K562 (cell line): ENCODE measurements around the gene WDR90. TPM values are rescaled to one million over a fixed set of nuclear protein-coding genes. Genes with fewer than 3 reads are reported as not detected.

Experiments
- ATAC-seq: fragments of 200-7000 bp; cut with Tn5 transposase; 3 replicates; pipeline ENCODE4 v1.9.1; 2020; ENCODE audit warnings: moderate library complexity
- BruUV-seq: library from RNA; stranded (reverse); fragments of 400-500 nt; replicated peaks from 2 replicates; lab custom pipeline; 2021; lab: Mats Ljungman, UMichigan
- CTCF ChIA-PET: fragments of 300-600 bp; formaldehyde crosslinking; extraction: SDS; loops from one replicate; lab custom pipeline; 2021; ENCODE audit warnings: low intra/inter-chr PET ratio; lab: Yijun Ruan, JAX
- POLR2A ChIA-PET: fragments of 300-600, 350-650 bp; sonication (Branson Sonifier 250); formaldehyde crosslinking; extraction: SDS; loops from one replicate; lab custom pipeline; 2021; ENCODE audit warnings: antibody characterized with exemption, inconsistent platforms; lab: Yijun Ruan, JAX
- DNase-seq, 4 experiments: peaks; one replicate each; pipeline versions ENCODE4 v3.0.0 to v3.0.0-alpha.2; 2011 to 2018; ENCODE audit warnings: low spot score in 3 of 4, mixed read lengths in 3 of 4; ENCODE audit errors: extremely low read depth in 1 of 4
- FAIRE-seq: peaks from 2 replicates; lab custom pipeline; 2011; peaks lifted over from hg19 to GRCh38; lab: Jason Lieb, UNC
- H2AFZ ChIP-seq: 2 replicates; pipeline ENCODE4 v1.6.0; 2011; ENCODE audit warnings: low read depth, low read length, control low read depth, inconsistent platforms
- H3K27ac ChIP-seq: fragments of 200-600 bp; 3 replicates; pipeline ENCODE4 v1.8.0; 2011; ENCODE audit warnings: low read depth, mild to moderate bottlenecking, control low read depth, inconsistent platforms, low read length, moderate library complexity, mixed read lengths; ENCODE audit errors: extremely low read depth
- H3K27me3 ChIP-seq, 2 experiments: fragments of 300-600 bp in 1 of 2; 2 replicates in 1 of 2; 3 replicates in 1 of 2; pipeline versions ENCODE4 v1.6.0 to v1.8.0; 2011; ENCODE audit warnings: inconsistent platforms in 2 of 2, low read length in 2 of 2, mild to moderate bottlenecking in 1 of 2, mixed read lengths in 1 of 2, moderate library complexity in 1 of 2; ENCODE audit not compliant: control insufficient read depth in 2 of 2, insufficient read depth in 2 of 2
- H3K36me3 ChIP-seq: fragments of 300-600 bp; 3 replicates; pipeline ENCODE4 v1.8.0; 2011; ENCODE audit warnings: mild to moderate bottlenecking, low read length, inconsistent platforms; ENCODE audit not compliant: control insufficient read depth, insufficient read depth
- H3K4me1 ChIP-seq, 2 experiments: fragments of 200-600 bp in 1 of 2; replicated peaks in 1 of 2; 2 replicates in 1 of 2; 3 replicates in 1 of 2; pipeline versions ENCODE4 v1.5.1 to v1.8.0; 2011; ENCODE audit warnings: inconsistent platforms in 2 of 2, low read length in 2 of 2, mild to moderate bottlenecking in 1 of 2, mixed read lengths in 1 of 2, moderate library complexity in 1 of 2; ENCODE audit not compliant: control insufficient read depth in 2 of 2, insufficient read depth in 2 of 2
- H3K4me2 ChIP-seq: 2 replicates; pipeline ENCODE4 v1.6.1; 2011; ENCODE audit warnings: low read length, control low read depth, inconsistent platforms, mixed read lengths; ENCODE audit not compliant: insufficient read depth
- H3K4me3 ChIP-seq: fragments of 200-600 bp; sonication (generic), shearing (Covaris generic); 2 replicates; pipeline ENCODE4 v1.5.1; 2016; ENCODE audit warnings: control low read depth, inconsistent platforms
- H3K79me2 ChIP-seq: fragments of 200-600 bp; 3 replicates; pipeline ENCODE4 v1.8.0; 2011; ENCODE audit warnings: low read length, inconsistent platforms; ENCODE audit not compliant: control insufficient read depth, insufficient read depth
- H3K9ac ChIP-seq, 2 experiments: 2 replicates each; pipeline versions ENCODE4 v1.6.0 to v1.6.1; 2011; ENCODE audit warnings: low read depth in 2 of 2, low read length in 2 of 2, control low read depth in 1 of 2, inconsistent platforms in 1 of 2, mild to moderate bottlenecking in 1 of 2, mixed read lengths in 1 of 2; ENCODE audit not compliant: insufficient read depth in 1 of 2
- H3K9me1 ChIP-seq: one replicate; pipeline ENCODE4 v1.6.0; 2011; ENCODE audit warnings: inconsistent platforms, mild to moderate bottlenecking, low read length, moderate library complexity; ENCODE audit not compliant: control insufficient read depth, insufficient read depth
- H3K9me3 ChIP-seq: replicated peaks from 2 replicates; pipeline ENCODE4 v1.5.1; 2011; ENCODE audit warnings: low read depth, low read length, inconsistent platforms; ENCODE audit not compliant: control insufficient read depth, insufficient read depth
- H4K20me1 ChIP-seq: replicated peaks from 2 replicates; pipeline ENCODE4 v1.6.1; 2011; ENCODE audit warnings: low read length, inconsistent platforms, mixed read lengths; ENCODE audit not compliant: control insufficient read depth, insufficient read depth
- HDAC8 ChIP-seq: fragments of 450-650 bp; IDR thresholded peaks from 2 replicates; pipeline ENCODE4 v1.6.1; 2016; ENCODE audit warnings: mild to moderate bottlenecking, missing genetic modification characterization, moderate library complexity, missing compliant biosample characterization
- NFIC ChIP-seq: fragments of 450-650 bp; IDR thresholded peaks from 2 replicates; pipeline ENCODE4 v1.6.1; 2017; ENCODE audit warnings: mild to moderate bottlenecking, inconsistent platforms
- PHB ChIP-seq: fragments of 250-450 bp; sonication (Bioruptor Pico); IDR thresholded peaks from 2 replicates; pipeline ENCODE4 v1.5.0; 2021
- POLR2G ChIP-seq: fragments of 200-400 bp; formaldehyde crosslinking; IDR thresholded peaks from 2 replicates; pipeline ENCODE4 v1.6.1; 2017; ENCODE audit warnings: low read depth, mild to moderate bottlenecking, antibody characterized with exemption, low read length, moderate library complexity
- PRPF4 ChIP-seq: fragments of 200-400 bp; formaldehyde crosslinking; IDR thresholded peaks from one replicate; pipeline ENCODE4 v1.6.1; 2017; ENCODE audit warnings: low read length, low read depth, mild to moderate bottlenecking; ENCODE audit not compliant: insufficient read depth, poor library complexity, severe bottlenecking
- RBFOX2 ChIP-seq: fragments of 200-400 bp; formaldehyde crosslinking; IDR thresholded peaks from 2 replicates; pipeline ENCODE4 v1.6.1; 2017; ENCODE audit warnings: low read depth, mild to moderate bottlenecking, low read length, moderate library complexity
- RBM14 ChIP-seq: fragments of 200-400 bp; formaldehyde crosslinking; IDR thresholded peaks from 2 replicates; pipeline ENCODE4 v1.6.1; 2018; ENCODE audit warnings: low read depth, mild to moderate bottlenecking, low read length, moderate library complexity, borderline replicate concordance; ENCODE audit not compliant: insufficient read depth
- RBM22 ChIP-seq: fragments of 200-400 bp; formaldehyde crosslinking; IDR thresholded peaks from 2 replicates; pipeline ENCODE4 v1.6.1; 2018; ENCODE audit warnings: low read length, low read depth; ENCODE audit not compliant: poor library complexity, severe bottlenecking
- WHSC1 ChIP-seq: IDR thresholded peaks from one replicate; pipeline ENCODE4 v1.6.1; 2012; ENCODE audit warnings: low read length, control low read depth, inconsistent platforms
- XRCC4 ChIP-seq: IDR thresholded peaks from one replicate; pipeline ENCODE4 v1.6.1; 2011; ENCODE audit not compliant: insufficient read depth, insufficient read length; ENCODE audit errors: extremely low read depth
- WGBS: fragments of 100-300 bp; shearing (Covaris generic); methylation state at CpG from one replicate; pipeline ENCODE4 v1.1.6; 2016; ENCODE audit warnings: low coverage, mixed read lengths; ENCODE audit not compliant: insufficient coverage; ENCODE audit errors: missing lambda C conversion rate; 5-methylcytosine and 5-hydroxymethylcytosine counted together
- in situ Hi-C: fragments of 300-500 bp; cut with MboI; formaldehyde crosslinking; loops from 4 replicates; pipeline ENCODE4 v1.15.0; 2018; ENCODE audit warnings: inconsistent platforms, mixed read lengths
- intact Hi-C: fragments of 100-400 bp; cut with micrococcal nuclease; formaldehyde crosslinking; loops from 2 replicates; pipeline ENCODE4 v1.14.2; 2022
- polyA plus RNA-seq, 8 experiments: library from polyadenylated mRNA; depleted of rRNA in 4 of 8; stranded (reverse) in 5 of 8; unstranded in 3 of 8; fragments of >200 nt; fragmentation: Nextera tagmentation in 2 of 8; fragmentation: Illumina TruSeq in 1 of 8; extraction: Ambion mirVana in 2 of 8; extraction: Trizol in 1 of 8; gene quantifications; 2 replicates each; pipeline versions ENCODE4 v1.2.1 to v1.2.3, GENCODE V29; 2011 to 2014; ENCODE audit warnings: inconsistent platforms in 1 of 8, missing spikeins in 1 of 8
- total RNA-seq, 7 experiments: library from RNA; depleted of rRNA in 6 of 7; stranded (reverse); fragments of >200 nt in 6 of 7; fragmentation: Illumina TruSeq in 2 of 7; extraction: Trizol in 2 of 7; gene quantifications; 2 replicates each; pipeline versions ENCODE4 v1.2.1 to v1.2.3, GENCODE V29; 2011 to 2021; ENCODE audit warnings: low replicate concordance in 1 of 7
- TF ChIP-seq, protein P1 (sequence below): IDR thresholded peaks from 2 replicates; pipeline ENCODE4 v1.6.1; 2014; ENCODE audit warnings: antibody characterized with exemption
- TF ChIP-seq, protein P2 (sequence below), 2 experiments: fragments of 450-650 bp; IDR thresholded peaks; 2 replicates each; pipeline ENCODE4 v1.6.1; 2016
- TF ChIP-seq, protein P3 (sequence below): sonication (generic); IDR thresholded peaks from 2 replicates; pipeline ENCODE4 v1.6.1; 2016
- TF ChIP-seq, protein P4 (sequence below): sonication (generic); formaldehyde crosslinking; IDR thresholded peaks from 2 replicates; pipeline ENCODE4 v1.8.1; 2023; ENCODE audit warnings: mild to moderate bottlenecking, missing genetic modification reagents

Gene WDR90
- total and polyA plus RNA-seq, 9 of the 15 experiments (the other 6 are each of a cell fraction or from before 2014, with no cell fraction given), result 0.44 to 12.6 (median 3.3) TPM

DNA sequence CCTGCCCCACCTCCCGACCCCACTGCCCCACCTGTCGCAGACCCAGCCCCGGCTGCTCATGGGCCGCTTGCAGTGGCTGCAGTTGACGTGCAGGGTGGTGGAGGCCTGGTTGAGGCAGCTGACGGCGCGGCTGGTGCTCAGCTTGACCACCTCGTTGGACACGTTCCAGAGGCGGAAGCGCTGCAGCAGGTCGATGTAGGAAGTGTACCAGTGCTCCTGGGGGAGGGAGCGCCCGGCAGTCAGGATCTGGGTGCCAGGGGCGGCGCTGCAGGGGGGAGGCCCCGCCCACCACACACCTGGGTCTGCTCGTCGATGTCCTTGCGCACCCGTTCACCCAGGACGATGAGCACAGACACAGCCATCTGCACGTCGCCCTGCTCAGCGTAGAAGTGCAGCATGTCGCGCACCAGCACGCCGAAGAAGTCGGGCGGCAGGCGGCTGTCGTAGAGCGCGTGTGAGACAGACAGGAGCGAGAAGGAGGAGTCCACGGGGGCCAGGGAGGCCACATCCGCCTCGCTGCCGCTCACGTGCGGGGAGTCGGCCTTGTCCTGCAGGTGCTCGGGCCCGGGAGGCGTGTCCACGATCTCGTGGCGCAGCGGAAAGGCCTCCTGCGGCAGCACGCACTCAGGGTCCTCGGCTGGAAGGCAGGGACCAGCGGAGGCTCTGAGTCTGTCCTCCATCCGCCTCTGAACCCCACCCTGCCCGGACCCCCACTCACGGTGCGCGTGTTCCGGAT is 36.0 kb downstream of the WDR90 start:
- Histone ChIP-seq H3K4me2 (no peak overlapping the region), H4K20me1 (peaks cover 21% of the 10 kb centered on the region), H2AFZ (no peak overlapping the region), H3K9me3 (no peaks in the 10 kb centered on the region), H3K27ac (no peak overlapping the region), H3K27me3 (no peaks in the 10 kb centered on the region), H3K4me3 (no peak overlapping the region), H3K79me2 (peaks cover 54% of the 10 kb centered on the region), H3K9me1 (peaks cover 15% of the 10 kb centered on the region), H3K4me1 (peaks cover 29 to 98% of the 10 kb centered on the region in 2 experiments), H3K36me3 (peaks cover 68% of the 10 kb centered on the region), H3K9ac (0 out of 4 replicates have a peak overlapping the region, but pooled peaks of 1 of the 2 experiments have one; percentile 21)
- POLR2A ChIA-PET, result no interaction called here
- intact Hi-C loops (loop anchor here (5.0 kb wide), 1 partner anchor 288 kb away; the partner anchor contains the start of gene NME4), in situ Hi-C loops (no loop called here)
- ATAC-seq (no peak), FAIRE-seq (no peak), DNase-seq (no peak)
- CTCF ChIA-PET, result no interaction called here
- no TSS peak for BruUV-seq
- TF ChIP-seq, protein P1, sequence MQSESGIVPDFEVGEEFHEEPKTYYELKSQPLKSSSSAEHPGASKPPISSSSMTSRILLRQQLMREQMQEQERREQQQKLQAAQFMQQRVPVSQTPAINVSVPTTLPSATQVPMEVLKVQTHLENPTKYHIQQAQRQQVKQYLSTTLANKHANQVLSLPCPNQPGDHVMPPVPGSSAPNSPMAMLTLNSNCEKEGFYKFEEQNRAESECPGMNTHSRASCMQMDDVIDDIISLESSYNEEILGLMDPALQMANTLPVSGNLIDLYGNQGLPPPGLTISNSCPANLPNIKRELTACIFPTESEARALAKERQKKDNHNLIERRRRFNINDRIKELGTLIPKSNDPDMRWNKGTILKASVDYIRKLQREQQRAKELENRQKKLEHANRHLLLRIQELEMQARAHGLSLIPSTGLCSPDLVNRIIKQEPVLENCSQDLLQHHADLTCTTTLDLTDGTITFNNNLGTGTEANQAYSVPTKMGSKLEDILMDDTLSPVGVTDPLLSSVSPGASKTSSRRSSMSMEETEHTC, result no peak
- TF ChIP-seq PHB (CRISPR knock-in tag) (no peak), RBM14 (0 out of 2 replicates have a peak, but pooled peaks have one; percentile 2), RBFOX2 (peak; percentile 17; the same call in 1 of the 2 replicates), NFIC (0 out of 2 replicates have a peak, but pooled peaks have one; percentile 9), PRPF4 (peak; percentile 64), XRCC4 (no peak), WHSC1 (no peak), RBM22 (peak; percentile 86), POLR2G (peak; percentile 61), HDAC8 (tag) (no peak)
- TF ChIP-seq, protein P2, sequence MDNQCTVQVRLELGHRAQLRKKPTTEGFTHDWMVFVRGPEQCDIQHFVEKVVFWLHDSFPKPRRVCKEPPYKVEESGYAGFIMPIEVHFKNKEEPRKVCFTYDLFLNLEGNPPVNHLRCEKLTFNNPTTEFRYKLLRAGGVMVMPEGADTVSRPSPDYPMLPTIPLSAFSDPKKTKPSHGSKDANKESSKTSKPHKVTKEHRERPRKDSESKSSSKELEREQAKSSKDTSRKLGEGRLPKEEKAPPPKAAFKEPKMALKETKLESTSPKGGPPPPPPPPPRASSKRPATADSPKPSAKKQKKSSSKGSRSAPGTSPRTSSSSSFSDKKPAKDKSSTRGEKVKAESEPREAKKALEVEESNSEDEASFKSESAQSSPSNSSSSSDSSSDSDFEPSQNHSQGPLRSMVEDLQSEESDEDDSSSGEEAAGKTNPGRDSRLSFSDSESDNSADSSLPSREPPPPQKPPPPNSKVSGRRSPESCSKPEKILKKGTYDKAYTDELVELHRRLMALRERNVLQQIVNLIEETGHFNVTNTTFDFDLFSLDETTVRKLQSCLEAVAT (IDR thresholded peaks at IDR 0.05), result peak in 1 of 2 experiments; percentile 67; a peak in 1 of 4 replicates
- TF ChIP-seq, protein P3, sequence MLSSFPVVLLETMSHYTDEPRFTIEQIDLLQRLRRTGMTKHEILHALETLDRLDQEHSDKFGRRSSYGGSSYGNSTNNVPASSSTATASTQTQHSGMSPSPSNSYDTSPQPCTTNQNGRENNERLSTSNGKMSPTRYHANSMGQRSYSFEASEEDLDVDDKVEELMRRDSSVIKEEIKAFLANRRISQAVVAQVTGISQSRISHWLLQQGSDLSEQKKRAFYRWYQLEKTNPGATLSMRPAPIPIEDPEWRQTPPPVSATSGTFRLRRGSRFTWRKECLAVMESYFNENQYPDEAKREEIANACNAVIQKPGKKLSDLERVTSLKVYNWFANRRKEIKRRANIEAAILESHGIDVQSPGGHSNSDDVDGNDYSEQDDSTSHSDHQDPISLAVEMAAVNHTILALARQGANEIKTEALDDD, result no peak
- TF ChIP-seq, protein P4, sequence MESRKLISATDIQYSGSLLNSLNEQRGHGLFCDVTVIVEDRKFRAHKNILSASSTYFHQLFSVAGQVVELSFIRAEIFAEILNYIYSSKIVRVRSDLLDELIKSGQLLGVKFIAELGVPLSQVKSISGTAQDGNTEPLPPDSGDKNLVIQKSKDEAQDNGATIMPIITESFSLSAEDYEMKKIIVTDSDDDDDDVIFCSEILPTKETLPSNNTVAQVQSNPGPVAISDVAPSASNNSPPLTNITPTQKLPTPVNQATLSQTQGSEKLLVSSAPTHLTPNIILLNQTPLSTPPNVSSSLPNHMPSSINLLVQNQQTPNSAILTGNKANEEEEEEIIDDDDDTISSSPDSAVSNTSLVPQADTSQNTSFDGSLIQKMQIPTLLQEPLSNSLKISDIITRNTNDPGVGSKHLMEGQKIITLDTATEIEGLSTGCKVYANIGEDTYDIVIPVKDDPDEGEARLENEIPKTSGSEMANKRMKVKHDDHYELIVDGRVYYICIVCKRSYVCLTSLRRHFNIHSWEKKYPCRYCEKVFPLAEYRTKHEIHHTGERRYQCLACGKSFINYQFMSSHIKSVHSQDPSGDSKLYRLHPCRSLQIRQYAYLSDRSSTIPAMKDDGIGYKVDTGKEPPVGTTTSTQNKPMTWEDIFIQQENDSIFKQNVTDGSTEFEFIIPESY (CRISPR knock-in tag), result peak; percentile 98
- WGBS, result 93% methylated on average over 34 of the region's 61 CpGs
